ENCODE data around the gene RNASE8.
A peak's percentile ranks its signal among the peaks of the same experiment; 100 is the strongest.

Gene RNASE8

GRCh38 chr14:21023817-21024584 is 33.6 kb upstream of the RNASE8 start:
- peaks cover 10 to 15% of the 10 kb centered on the region in 2 donors for H3K4me1 Mint-ChIP-seq (ENCODE audit: low read depth in 2 of 2)

GRCh38 chr14:21024585-21025370 is 32.8 kb upstream of the RNASE8 start, which contains the start of gene NDRG2:
Gene NDRG2, minus strand, starts transcription at chr14:21025061. Its CDS starts 1,746 bp downstream, at chr14:21023315.
- H3K4me3 Mint-ChIP-seq = peak within 1 kb of the TSS; percentile 88 to 90
- DNase-seq = peak; percentile 53 to 63 (median 54)
- H3K36me3 Mint-ChIP-seq (ENCODE audit: insufficient read depth) = peaks cover 6% of the 10 kb centered on the region
- H3K9me3 Mint-ChIP-seq = no peaks in the 10 kb centered on the region
- peaks cover 10 to 15% of the 10 kb centered on the region in 2 donors for H3K4me1 Mint-ChIP-seq (ENCODE audit: low read depth in 2 of 2)
- ATAC-seq (replicated peaks) = peak; percentile 90
- peak within 1 kb of the TSS; percentile 64 to 72 for H3K27ac Mint-ChIP-seq
- H3K27me3 Mint-ChIP-seq = no peaks in the 10 kb centered on the region

More at GRCh38 chr14:21023817-21024584, 33.6 kb upstream of the RNASE8 start:
- Mint-ChIP-seq H3K27me3 (no peaks in the 10 kb centered on the region), H3K9me3 (no peaks in the 10 kb centered on the region), H3K36me3 (ENCODE audit: insufficient read depth) (peaks cover 6% of the 10 kb centered on the region), H3K27ac (peak overlapping the region; percentile 64 to 72), H3K4me3 (peak overlapping the region; percentile 88 to 90)
- ATAC-seq (replicated peaks) (peak; percentile 11), DNase-seq (no peak)

- peak overlapping the region; percentile 59 to 64 for H3K27ac Mint-ChIP-seq
- peaks cover 6% of the 10 kb centered on the region for H3K36me3 Mint-ChIP-seq (ENCODE audit: insufficient read depth)
- peaks cover 10 to 15% of the 10 kb centered on the region in 2 donors for H3K4me1 Mint-ChIP-seq (ENCODE audit: low read depth in 2 of 2)
- H3K27me3 Mint-ChIP-seq = no peaks in the 10 kb centered on the region
- ATAC-seq (replicated peaks) (no peak), DNase-seq (peak in 1 of 3 experiments; percentile 12)
- peak overlapping the region; percentile 88 to 90 for H3K4me3 Mint-ChIP-seq
- H3K9me3 Mint-ChIP-seq = no peaks in the 10 kb centered on the region
Measured at GRCh38 chr14:21025371-21026273, 32.0 kb upstream of the RNASE8 start.

- Mint-ChIP-seq H3K4me1 (ENCODE audit: low read depth in 2 of 2) (peaks cover 10 to 15% of the 10 kb centered on the region in 2 donors), H3K27me3 (no peaks in the 10 kb centered on the region), H3K4me3 (peak overlapping the region; percentile 88 to 90), H3K36me3 (ENCODE audit: insufficient read depth) (peaks cover 6% of the 10 kb centered on the region), H3K27ac (peak overlapping the region; percentile 8 to 27), H3K9me3 (no peaks in the 10 kb centered on the region)
- no peak for ATAC-seq (replicated peaks)
- DNase-seq = no peak
Measured at GRCh38 chr14:21026274-21026987, 31.2 kb upstream of the RNASE8 start.

GRCh38 chr14:21026988-21027315 is 30.7 kb upstream of the RNASE8 start:
- peak overlapping the region in 1 of 2 donors; percentile 27 for H3K27ac Mint-ChIP-seq
- no peaks in the 10 kb centered on the region for H3K9me3 Mint-ChIP-seq
- peaks cover 0 to 4% of the 10 kb centered on the region in 2 donors for H3K27me3 Mint-ChIP-seq
- H3K36me3 Mint-ChIP-seq (ENCODE audit: insufficient read depth) = peaks cover 6% of the 10 kb centered on the region
- H3K4me3 Mint-ChIP-seq = peak overlapping the region; percentile 35 to 45
- DNase-seq = no peak
- H3K4me1 Mint-ChIP-seq (ENCODE audit: low read depth in 2 of 2) = peaks cover 10 to 15% of the 10 kb centered on the region in 2 donors
- no peak for ATAC-seq (replicated peaks)

- ATAC-seq (replicated peaks) = no peak
- no peak within 1 kb of the TSS for H3K27ac Mint-ChIP-seq
- H3K27me3 Mint-ChIP-seq = peaks cover 12 to 22% of the 10 kb centered on the region in 2 donors
- no peak within 1 kb of the TSS for H3K4me3 Mint-ChIP-seq
- H3K9me3 Mint-ChIP-seq = no peaks in the 10 kb centered on the region
- no peaks in the 10 kb centered on the region for H3K36me3 Mint-ChIP-seq (ENCODE audit: insufficient read depth)
- peaks cover 2 to 3% of the 10 kb centered on the region in 2 donors for H3K4me1 Mint-ChIP-seq (ENCODE audit: low read depth in 2 of 2)
- no peak for DNase-seq
Measured at GRCh38 chr14:21029917-21030316, 27.7 kb upstream of the RNASE8 start, which contains the start of gene TPPP2. Gene TPPP2, plus strand, starts transcription at chr14:21030217. Its CDS starts 365 bp downstream, at chr14:21030582.

- ATAC-seq (replicated peaks) = no peak
- no peaks in the 10 kb centered on the region for H3K4me1 Mint-ChIP-seq (ENCODE audit: low read depth in 2 of 2)
- no peaks in the 10 kb centered on the region for H3K36me3 Mint-ChIP-seq (ENCODE audit: insufficient read depth)
- H3K9me3 Mint-ChIP-seq = no peaks in the 10 kb centered on the region
- peaks cover 12 to 22% of the 10 kb centered on the region in 2 donors for H3K27me3 Mint-ChIP-seq
- H3K4me3 Mint-ChIP-seq = no peak overlapping the region
- no peak overlapping the region for H3K27ac Mint-ChIP-seq
- no peak for DNase-seq
Measured at GRCh38 chr14:21030531-21030930, 27.1 kb upstream of the RNASE8 start.

GRCh38 chr14:21032326-21033132 is 25.1 kb upstream of the RNASE8 start:
- Mint-ChIP-seq H3K4me1 (ENCODE audit: low read depth in 2 of 2) (no peaks in the 10 kb centered on the region), H3K27me3 (peaks cover 21 to 34% of the 10 kb centered on the region in 2 donors), H3K27ac (no peak overlapping the region), H3K4me3 (no peak overlapping the region), H3K36me3 (ENCODE audit: insufficient read depth) (no peaks in the 10 kb centered on the region), H3K9me3 (no peaks in the 10 kb centered on the region)
- DNase-seq = no peak
- ATAC-seq (replicated peaks) = no peak

GRCh38 chr14:21033133-21033698 is 24.4 kb upstream of the RNASE8 start:
- DNase-seq (no peak), ATAC-seq (replicated peaks) (no peak)
- Mint-ChIP-seq H3K4me3 (no peak overlapping the region), H3K27me3 (peaks cover 27 to 34% of the 10 kb centered on the region in 2 donors), H3K9me3 (no peaks in the 10 kb centered on the region), H3K36me3 (ENCODE audit: insufficient read depth) (no peaks in the 10 kb centered on the region), H3K4me1 (ENCODE audit: low read depth in 2 of 2) (no peaks in the 10 kb centered on the region), H3K27ac (no peak overlapping the region)

GRCh38 chr14:21034707-21035106 is 22.9 kb upstream of the RNASE8 start, which contains the start of gene RNASE13:
Gene RNASE13, minus strand, starts transcription at chr14:21034807. Its CDS starts 519 bp downstream, at chr14:21034288.
- Mint-ChIP-seq H3K4me3 (no peak within 1 kb of the TSS), H3K9me3 (no peaks in the 10 kb centered on the region), H3K4me1 (ENCODE audit: low read depth in 2 of 2) (no peaks in the 10 kb centered on the region), H3K27ac (no peak within 1 kb of the TSS), H3K36me3 (ENCODE audit: insufficient read depth) (no peaks in the 10 kb centered on the region), H3K27me3 (peaks cover 30 to 34% of the 10 kb centered on the region in 2 donors)
- ATAC-seq (replicated peaks) (no peak), DNase-seq (no peak)

- H3K4me1 Mint-ChIP-seq (ENCODE audit: low read depth in 2 of 2) = no peaks in the 10 kb centered on the region
- no peak for ATAC-seq (replicated peaks)
Measured at GRCh38 chr14:21036751-21037150, 20.9 kb upstream of the RNASE8 start.

More at GRCh38 chr14:21036751-21037150, 20.9 kb upstream of the RNASE8 start:
- no peak for DNase-seq
- Mint-ChIP-seq H3K27me3 (peaks cover 30 to 31% of the 10 kb centered on the region in 2 donors), H3K27ac (no peak overlapping the region), H3K36me3 (ENCODE audit: insufficient read depth) (no peaks in the 10 kb centered on the region), H3K9me3 (no peaks in the 10 kb centered on the region), H3K4me3 (no peak overlapping the region)
